PFSK-1 (cell line): ENCODE data around the gene TMSB10.

ENCODE experiments used
- FOXP2 ChIP-seq: optimal IDR thresholded peaks from 2 replicates; pipeline ENCODE3; 2011; ENCODE audit warnings: borderline replicate concordance, control low read depth, inconsistent platforms; ENCODE audit not compliant: insufficient read depth; ENCODE audit errors: extremely low read length, extremely low read depth
- POLR2AphosphoS5 ChIP-seq: IDR thresholded peaks from 2 replicates; pipeline ENCODE4 v1.6.1; 2012; ENCODE audit warnings: low read depth, mild to moderate bottlenecking, control low read depth, low read length, moderate library complexity
- REST ChIP-seq, 2 experiments: IDR thresholded peaks; 2 replicates each; pipeline versions ENCODE4 v1.6.1 to v1.8.0; 2011 to 2012; ENCODE audit warnings: low read depth in 2 of 2, low read length in 2 of 2, control low read depth in 1 of 2, inconsistent platforms in 1 of 2, mild to moderate bottlenecking in 1 of 2, moderate library complexity in 1 of 2; ENCODE audit not compliant: insufficient read depth in 1 of 2
- SIN3A ChIP-seq: IDR thresholded peaks from 2 replicates; pipeline ENCODE4 v1.6.1; 2012; ENCODE audit warnings: mild to moderate bottlenecking, low read length, moderate library complexity, borderline replicate concordance; ENCODE audit not compliant: insufficient read depth
- TAF1 ChIP-seq: IDR thresholded peaks from 2 replicates; pipeline ENCODE4 v1.6.1; 2012; ENCODE audit warnings: low read length, control low read depth, borderline replicate concordance; ENCODE audit not compliant: insufficient read depth

TMSB10 gene

GRCh38 chr2:84881581-84882413 lies 23.7 kb upstream of the TMSB10 start:
- TF ChIP-seq REST (IDR thresholded peaks at IDR 0.05; ENCODE audit: insufficient read depth in 1 of 2, low read depth in 2 of 2, low read length in 2 of 2) (no peak), FOXP2 (no peak), TAF1 (no peak), SIN3A (no peak), POLR2AphosphoS5 (no peak)

GRCh38 chr2:84882414-84882738 lies 23.1 kb upstream of the TMSB10 start:
- no peak for TF ChIP-seq SIN3A
- TF ChIP-seq TAF1 = no peak
- TF ChIP-seq FOXP2 = no peak
- TF ChIP-seq POLR2AphosphoS5 = no peak
- TF ChIP-seq REST (IDR thresholded peaks at IDR 0.05; ENCODE audit: insufficient read depth in 1 of 2, low read depth in 2 of 2, low read length in 2 of 2) = no peak

GRCh38 chr2:84882775-84883550 lies 22.5 kb upstream of the TMSB10 start:
- no peak for TF ChIP-seq FOXP2
- no peak for TF ChIP-seq REST (IDR thresholded peaks at IDR 0.05; ENCODE audit: insufficient read depth in 1 of 2, low read depth in 2 of 2, low read length in 2 of 2)
- no peak for TF ChIP-seq SIN3A
- TF ChIP-seq POLR2AphosphoS5 = no peak
- no peak for TF ChIP-seq TAF1

GRCh38 chr2:84884449-84884848 lies 21.0 kb upstream of the TMSB10 start:
- TF ChIP-seq REST (IDR thresholded peaks at IDR 0.05; ENCODE audit: insufficient read depth in 1 of 2, low read depth in 2 of 2, low read length in 2 of 2) (no peak), FOXP2 (no peak), SIN3A (no peak), TAF1 (no peak), POLR2AphosphoS5 (no peak)
